ENCODE data around the gene AIF1L. TPM values are rescaled to one million over a fixed set of nuclear protein-coding genes. Genes with fewer than 3 reads are reported as not detected.

The AIF1L gene
- polyA plus RNA-seq, 1 donor (not counting 4 experiments of a cell fraction or from before 2014, with no cell fraction given), result 1.5 TPM

GRCh38 chr9:131049829-131050715, 46.3 kb upstream of the AIF1L start:
- no peak overlapping the region for H3K27ac ChIP-seq (ENCODE audit: control insufficient read depth, insufficient read depth, low read length)
- no peak for FAIRE-seq

GRCh38 chr9:131050831-131051230, 45.5 kb upstream of the AIF1L start:
- no peaks in the 10 kb centered on the region for H3K9me1 ChIP-seq (ENCODE audit: control insufficient read depth, extremely low read depth, insufficient read depth, low read length)
- DNase-seq (ENCODE audit: low read depth, low spot score), result no peak
- dilution Hi-C loops (cut with MboI; ENCODE audit: extremely low pct_ligation_motif_present, low sequenced_read_pairs), result no loop called here
- no peaks in the 10 kb centered on the region for H3K36me3 ChIP-seq (ENCODE audit: control insufficient read depth in 2 of 2, extremely low read depth in 1 of 2, insufficient read depth in 2 of 2, low read length in 2 of 2)
- no peaks in the 10 kb centered on the region for H3K79me2 ChIP-seq (ENCODE audit: control insufficient read depth, insufficient read depth, low read length)
- H3K9ac ChIP-seq (ENCODE audit: control insufficient read depth, extremely low read depth, insufficient read depth, low read length), result no peak overlapping the region
- no peaks in the 10 kb centered on the region for H3K9me3 ChIP-seq (ENCODE audit: control insufficient read depth, low read depth, low read length)
- no peak overlapping the region for H3K4me2 ChIP-seq (ENCODE audit: control insufficient read depth, extremely low read depth, insufficient read depth, low read depth, low read length)
- peaks cover 2% of the 10 kb centered on the region for H3K4me1 ChIP-seq (ENCODE audit: control insufficient read depth, extremely low read depth, insufficient read depth, low read length)
- H3K27me3 ChIP-seq (ENCODE audit: control insufficient read depth, extremely low read depth, insufficient read depth, low read length), result peaks cover 9% of the 10 kb centered on the region
- no peaks in the 10 kb centered on the region for H4K20me1 ChIP-seq (ENCODE audit: control insufficient read depth, extremely low read depth, insufficient read depth, low read length)
- TF ChIP-seq CTCF (optimal IDR thresholded peaks at IDR 0.05 in 1 of 3, IDR thresholded peaks at IDR 0.05 in 1 of 3, conservative IDR thresholded peaks at IDR 0.05 in 1 of 3; ENCODE audit: extremely low read depth in 1 of 3, insufficient read depth in 2 of 3, low read length in 3 of 3) (no peak), EZH2 (IDR thresholded peaks at IDR 0.05; ENCODE audit: low read length) (no peak)
- no peak overlapping the region for H2AFZ ChIP-seq (ENCODE audit: control insufficient read depth, low read length)
- no peak overlapping the region for H3K4me3 ChIP-seq (ENCODE audit: control insufficient read depth in 2 of 3, extremely low read depth in 1 of 3, insufficient read depth in 2 of 3, low read depth in 1 of 3, low read length in 3 of 3)
- no peak for FAIRE-seq
- no peak overlapping the region for H3K27ac ChIP-seq (ENCODE audit: control insufficient read depth, insufficient read depth, low read length)

More at GRCh38 chr9:131049829-131050715, 46.3 kb upstream of the AIF1L start:
- no peak for DNase-seq (ENCODE audit: low read depth, low spot score)
- H3K4me2 ChIP-seq (ENCODE audit: control insufficient read depth, extremely low read depth, insufficient read depth, low read depth, low read length), result no peak overlapping the region
- H3K9me3 ChIP-seq (ENCODE audit: control insufficient read depth, low read depth, low read length), result no peaks in the 10 kb centered on the region
- H3K9me1 ChIP-seq (ENCODE audit: control insufficient read depth, extremely low read depth, insufficient read depth, low read length), result no peaks in the 10 kb centered on the region
- peaks cover 2% of the 10 kb centered on the region for H3K4me1 ChIP-seq (ENCODE audit: control insufficient read depth, extremely low read depth, insufficient read depth, low read length)
- H4K20me1 ChIP-seq (ENCODE audit: control insufficient read depth, extremely low read depth, insufficient read depth, low read length), result no peaks in the 10 kb centered on the region
- H3K79me2 ChIP-seq (ENCODE audit: control insufficient read depth, insufficient read depth, low read length), result no peaks in the 10 kb centered on the region
- H2AFZ ChIP-seq (ENCODE audit: control insufficient read depth, low read length), result no peak overlapping the region
- no peak overlapping the region for H3K4me3 ChIP-seq (ENCODE audit: control insufficient read depth in 2 of 3, extremely low read depth in 1 of 3, insufficient read depth in 2 of 3, low read depth in 1 of 3, low read length in 3 of 3)
- TF ChIP-seq EZH2 (IDR thresholded peaks at IDR 0.05; ENCODE audit: low read length) (no peak), CTCF (optimal IDR thresholded peaks at IDR 0.05 in 1 of 3, IDR thresholded peaks at IDR 0.05 in 1 of 3, conservative IDR thresholded peaks at IDR 0.05 in 1 of 3; ENCODE audit: extremely low read depth in 1 of 3, insufficient read depth in 2 of 3, low read length in 3 of 3) (no peak)
- no peak overlapping the region for H3K9ac ChIP-seq (ENCODE audit: control insufficient read depth, extremely low read depth, insufficient read depth, low read length)
- dilution Hi-C loops (cut with MboI; ENCODE audit: extremely low pct_ligation_motif_present, low sequenced_read_pairs), result no loop called here
- peaks cover 9% of the 10 kb centered on the region for H3K27me3 ChIP-seq (ENCODE audit: control insufficient read depth, extremely low read depth, insufficient read depth, low read length)
- no peaks in the 10 kb centered on the region for H3K36me3 ChIP-seq (ENCODE audit: control insufficient read depth in 2 of 2, extremely low read depth in 1 of 2, insufficient read depth in 2 of 2, low read length in 2 of 2)
